Measurements from ENCODE around the gene FNBP1.
"Not testable (repeated sequence)": the region's sequence is repeated elsewhere in the genome, so short reads cannot be mapped to it uniquely, and the experiment has no call there.

The FNBP1 gene

DNA sequence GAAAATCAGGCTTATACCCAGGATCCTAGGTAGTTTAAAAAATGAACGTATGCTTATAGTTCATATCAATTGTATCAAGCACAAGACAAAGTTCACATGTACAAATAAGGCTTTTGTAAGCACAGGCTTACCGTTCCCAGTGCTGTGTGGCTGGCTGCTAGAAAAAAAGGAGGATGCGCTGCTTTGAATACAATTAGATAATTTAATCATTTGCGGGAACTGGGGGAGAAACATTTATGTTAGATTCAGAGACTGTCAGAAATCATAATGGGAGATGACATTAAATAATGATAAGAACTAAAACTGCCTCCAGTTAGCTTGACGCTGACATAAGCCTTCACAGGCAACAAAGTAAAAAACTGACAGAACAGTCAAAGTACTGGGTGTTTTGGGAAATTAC, 93.2 kb downstream of the FNBP1 start:
- H4K20me1 ChIP-seq (ENCODE audit: insufficient read depth, low read length, poor library complexity, severe bottlenecking): peaks cover 3% of the 10 kb centered on the region
- H3K79me2 ChIP-seq (ENCODE audit: insufficient read depth, low read length): no peaks in the 10 kb centered on the region
- no peak overlapping the region for H2AFZ ChIP-seq (ENCODE audit: low read length)
- no peak overlapping the region for H3K9ac ChIP-seq (ENCODE audit: low read depth, low read length, poor library complexity, severe bottlenecking)
- no peaks in the 10 kb centered on the region for H3K9me3 ChIP-seq (ENCODE audit: insufficient read depth, low read depth, low read length)
- H3K4me1 ChIP-seq (ENCODE audit: insufficient read depth, low read length, poor library complexity, severe bottlenecking): peaks cover 11% of the 10 kb centered on the region
- no peak overlapping the region for H3K4me2 ChIP-seq (ENCODE audit: low read depth, low read length, poor library complexity, severe bottlenecking)
- no peak for TF ChIP-seq CTCF (conservative IDR thresholded peaks at IDR 0.05; ENCODE audit: low read length)
- no peaks in the 10 kb centered on the region for H3K9me2 ChIP-seq (replicated peaks; ENCODE audit: low read depth, low read length)
- H3K27me3 ChIP-seq (ENCODE audit: insufficient read depth, low read length, poor library complexity, severe bottlenecking): no peaks in the 10 kb centered on the region
- no peak overlapping the region for H3K4me3 ChIP-seq (ENCODE audit: low read length, poor library complexity, severe bottlenecking)
- peaks cover 24% of the 10 kb centered on the region; the same call in 1 of the 2 replicates for H3K36me3 ChIP-seq (ENCODE audit: insufficient read depth, low read length)
- no peaks in the 10 kb centered on the region for H3F3A ChIP-seq (ENCODE audit: low read depth)

GRCh38 chr9:129948626-129949025, 94.4 kb downstream of the FNBP1 start:
- H3K27me3 ChIP-seq (ENCODE audit: insufficient read depth, low read length, poor library complexity, severe bottlenecking); H3K9ac ChIP-seq (ENCODE audit: low read depth, low read length, poor library complexity, severe bottlenecking); H3K4me2 ChIP-seq (ENCODE audit: low read depth, low read length, poor library complexity, severe bottlenecking); H3K9me3 ChIP-seq (ENCODE audit: insufficient read depth, low read depth, low read length); H3F3A ChIP-seq (ENCODE audit: low read depth); H2AFZ ChIP-seq (ENCODE audit: low read length); H3K79me2 ChIP-seq (ENCODE audit: insufficient read depth, low read length); H3K9me2 ChIP-seq (replicated peaks; ENCODE audit: low read depth, low read length); H4K20me1 ChIP-seq (ENCODE audit: insufficient read depth, low read length, poor library complexity, severe bottlenecking); H3K4me3 ChIP-seq (ENCODE audit: low read length, poor library complexity, severe bottlenecking): not testable (repeated sequence)
- peaks cover 16% of the 10 kb centered on the region for H3K4me1 ChIP-seq (ENCODE audit: insufficient read depth, low read length, poor library complexity, severe bottlenecking)
- peaks cover 24% of the 10 kb centered on the region; the same call in 1 of the 2 replicates for H3K36me3 ChIP-seq (ENCODE audit: insufficient read depth, low read length)

- Histone ChIP-seq H3K79me2 (ENCODE audit: insufficient read depth, low read length) (no peaks in the 10 kb centered on the region; the same call in 1 of the 2 replicates), H2AFZ (ENCODE audit: low read length) (no peak overlapping the region), H3K4me1 (ENCODE audit: insufficient read depth, low read length, poor library complexity, severe bottlenecking) (peaks cover 16% of the 10 kb centered on the region), H3F3A (ENCODE audit: low read depth) (no peaks in the 10 kb centered on the region), H3K36me3 (ENCODE audit: insufficient read depth, low read length) (peaks cover 27% of the 10 kb centered on the region; the same call in 1 of the 2 replicates), H3K9me2 (replicated peaks; ENCODE audit: low read depth, low read length) (no peaks in the 10 kb centered on the region), H3K27me3 (ENCODE audit: insufficient read depth, low read length, poor library complexity, severe bottlenecking) (no peaks in the 10 kb centered on the region), H3K9ac (ENCODE audit: low read depth, low read length, poor library complexity, severe bottlenecking) (no peak overlapping the region), H3K4me3 (ENCODE audit: low read length, poor library complexity, severe bottlenecking) (no peak overlapping the region), H4K20me1 (ENCODE audit: insufficient read depth, low read length, poor library complexity, severe bottlenecking) (no peaks in the 10 kb centered on the region), H3K4me2 (ENCODE audit: low read depth, low read length, poor library complexity, severe bottlenecking) (no peak overlapping the region), H3K9me3 (ENCODE audit: insufficient read depth, low read depth, low read length) (peaks cover 4% of the 10 kb centered on the region; the same call in 1 of the 2 replicates)
- TF ChIP-seq EZH2phosphoT487 (IDR thresholded peaks at IDR 0.05; ENCODE audit: borderline replicate concordance) (no peak), CTCF (conservative IDR thresholded peaks at IDR 0.05; ENCODE audit: low read length) (no peak)
These were observed 96.6 kb downstream of the FNBP1 start for GRCh38 chr9:129946246-129946995.

GRCh38 chr9:129945314-129945713, 97.7 kb downstream of the FNBP1 start:
- Histone ChIP-seq H3K9ac (ENCODE audit: low read depth, low read length, poor library complexity, severe bottlenecking) (peak overlapping the region; percentile 35), H3F3A (ENCODE audit: low read depth) (no peaks in the 10 kb centered on the region), H3K79me2 (ENCODE audit: insufficient read depth, low read length) (no peaks in the 10 kb centered on the region; the same call in 1 of the 2 replicates), H3K9me2 (replicated peaks; ENCODE audit: low read depth, low read length) (no peaks in the 10 kb centered on the region), H2AFZ (ENCODE audit: low read length) (no peak overlapping the region), H3K9me3 (ENCODE audit: insufficient read depth, low read depth, low read length) (peaks cover 4% of the 10 kb centered on the region; the same call in 1 of the 2 replicates), H3K4me2 (ENCODE audit: low read depth, low read length, poor library complexity, severe bottlenecking) (peak overlapping the region; percentile 48), H3K4me1 (ENCODE audit: insufficient read depth, low read length, poor library complexity, severe bottlenecking) (peaks cover 16% of the 10 kb centered on the region), H3K36me3 (ENCODE audit: insufficient read depth, low read length) (peaks cover 27% of the 10 kb centered on the region; the same call in 1 of the 2 replicates), H3K27me3 (ENCODE audit: insufficient read depth, low read length, poor library complexity, severe bottlenecking) (no peaks in the 10 kb centered on the region), H3K4me3 (ENCODE audit: low read length, poor library complexity, severe bottlenecking) (peak overlapping the region; percentile 29), H4K20me1 (ENCODE audit: insufficient read depth, low read length, poor library complexity, severe bottlenecking) (no peaks in the 10 kb centered on the region)
- no peak for TF ChIP-seq CTCF (conservative IDR thresholded peaks at IDR 0.05; ENCODE audit: low read length)
- no peak for TF ChIP-seq EZH2phosphoT487 (IDR thresholded peaks at IDR 0.05; ENCODE audit: borderline replicate concordance)

Data from Loucy (cell line).